HG02884 (cell line): ENCODE results near the gene RIC8B.
"Not testable (repeated sequence)": the region's sequence is repeated elsewhere in the genome, so short reads cannot be mapped to it uniquely, and the experiment has no call there.

Experiments used
- ATAC-seq: cut with Tn5 transposase; IDR thresholded peaks from one replicate; pipeline ENCODE4 v1.9.1; 2021; ENCODE audit warnings: mild to moderate bottlenecking, moderate library complexity; ENCODE audit not compliant: unreplicated experiment

Gene RIC8B

GRCh38 chr12:106897981-106898901 lies 123.8 kb downstream of the RIC8B start:
- no peak for ATAC-seq

DNA sequence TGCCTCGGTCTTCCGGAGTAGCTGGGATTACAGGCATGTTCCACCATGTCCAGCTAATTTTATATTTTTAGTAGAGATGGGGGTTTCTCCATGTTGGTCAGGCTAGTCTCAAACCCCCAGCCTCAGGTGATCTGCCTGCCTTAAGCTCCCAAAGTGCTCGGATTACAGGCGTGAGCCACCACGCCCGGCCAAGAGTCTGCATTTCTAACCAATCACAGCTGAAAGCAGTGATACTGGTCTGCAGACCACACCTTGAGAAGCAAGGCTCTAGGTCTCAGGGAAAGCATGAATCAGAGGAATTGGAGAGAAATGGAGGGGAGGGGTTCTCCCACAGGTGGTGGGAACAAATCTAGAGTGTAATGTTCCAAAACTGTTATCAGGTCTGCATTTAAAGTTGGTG lies 126.1 kb downstream of the RIC8B start:
- ATAC-seq = no peak

DNA sequence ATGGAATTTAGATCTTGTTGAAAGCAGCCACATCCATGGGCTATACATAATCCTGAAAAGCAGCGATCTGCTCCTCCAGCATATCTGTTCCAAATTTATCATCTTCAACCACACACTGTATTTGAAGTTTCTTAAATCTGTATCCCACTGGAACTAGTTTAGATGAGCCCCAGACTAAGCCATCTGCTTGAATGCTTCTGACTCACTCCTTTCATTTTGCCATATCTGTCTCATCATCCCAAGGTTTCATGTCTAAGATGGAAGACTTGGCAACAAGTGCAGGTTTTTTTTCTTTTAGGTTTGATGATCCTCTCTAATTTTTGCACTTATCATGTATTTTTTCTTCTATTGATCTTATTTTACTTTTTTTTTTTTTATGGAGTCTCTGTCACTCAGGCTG lies 126.8 kb downstream of the RIC8B start:
- ATAC-seq = no peak

- ATAC-seq = no peak
Measured at GRCh38 chr12:106902053-106902452, 127.6 kb downstream of the RIC8B start.

GRCh38 chr12:106903241-106903945 lies 128.9 kb downstream of the RIC8B start:
- ATAC-seq = peak; percentile 57

- ATAC-seq = no peak
Measured at GRCh38 chr12:106906715-106907114, 132.2 kb downstream of the RIC8B start.

GRCh38 chr12:106907411-106907810 lies 132.9 kb downstream of the RIC8B start:
- no peak for ATAC-seq

DNA sequence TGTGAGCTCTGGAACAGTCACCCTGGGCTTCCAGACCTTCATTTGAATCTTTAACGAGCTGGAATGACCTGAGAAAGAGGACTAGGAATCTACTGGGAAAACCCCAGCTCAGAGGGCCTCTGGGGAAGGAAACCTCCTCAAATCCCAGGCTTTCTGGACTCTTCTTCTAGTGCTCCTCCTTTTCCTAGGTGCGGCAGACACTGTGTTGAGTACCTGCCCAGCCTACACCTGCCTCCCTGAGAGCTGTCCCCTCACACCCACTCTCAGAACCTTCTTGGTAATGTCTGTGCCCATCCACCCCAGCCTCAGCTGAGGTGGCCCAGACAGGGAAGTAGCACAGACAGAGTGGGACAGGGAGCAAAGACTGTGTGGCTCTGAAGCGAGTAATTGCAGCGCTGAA lies 133.4 kb downstream of the RIC8B start:
- no peak for ATAC-seq

- no peak for ATAC-seq
Measured at GRCh38 chr12:106908561-106908960, 134.1 kb downstream of the RIC8B start.

- ATAC-seq = peak; percentile 75
Measured at GRCh38 chr12:106910202-106910601, 135.7 kb downstream of the RIC8B start.

- no peak for ATAC-seq
Measured at GRCh38 chr12:106911581-106911980, 137.1 kb downstream of the RIC8B start.

DNA sequence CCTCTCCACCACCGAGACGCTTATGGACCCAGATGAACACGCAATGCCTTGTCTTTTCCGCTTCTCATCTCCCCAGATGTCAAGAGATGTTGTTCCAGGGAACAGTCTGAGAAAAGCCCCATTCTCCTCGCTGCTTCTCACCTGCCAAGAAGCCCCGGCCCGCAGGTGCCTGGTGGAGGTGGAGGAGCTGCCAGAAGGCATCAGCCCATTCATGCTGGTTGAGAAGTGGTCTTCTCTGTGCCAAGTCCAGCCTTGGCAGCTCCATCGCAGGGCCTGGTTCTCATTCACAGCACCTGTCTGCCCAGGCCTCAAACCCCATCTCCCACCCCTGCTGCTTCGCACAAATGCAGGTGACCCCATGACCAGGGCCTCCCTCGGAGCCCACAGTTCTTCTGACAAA lies 139.0 kb downstream of the RIC8B start:
- ATAC-seq = no peak

GRCh38 chr12:106914796-106915634 lies 140.5 kb downstream of the RIC8B start:
- ATAC-seq = peak; percentile 48

DNA sequence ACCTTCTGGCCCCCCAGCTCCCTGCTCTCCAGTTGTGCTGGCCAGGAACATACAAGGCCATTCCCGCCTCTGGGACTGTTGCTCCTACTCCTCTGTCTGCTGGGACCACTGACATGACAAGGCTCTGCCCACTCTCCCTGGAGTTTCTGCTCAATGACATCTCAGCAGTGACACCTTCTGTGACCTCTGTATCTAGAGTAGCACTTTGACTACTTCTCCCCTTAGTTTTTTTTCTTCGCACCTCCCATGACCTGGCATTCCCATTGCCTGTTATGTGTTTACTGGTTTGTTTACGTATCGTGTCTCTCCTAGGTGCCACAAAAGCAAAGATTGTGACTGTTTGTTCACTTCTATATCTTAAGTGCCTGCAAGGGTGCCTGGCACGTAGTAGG lies 141.1 kb downstream of the RIC8B start:
- ATAC-seq = no peak

- ATAC-seq = no peak
Measured at GRCh38 chr12:106917503-106917902, 143.0 kb downstream of the RIC8B start.

- no peak for ATAC-seq
Measured at GRCh38 chr12:106918746-106919145, 144.3 kb downstream of the RIC8B start.

GRCh38 chr12:106919910-106920544 lies 145.5 kb downstream of the RIC8B start:
- ATAC-seq = no peak

GRCh38 chr12:106921976-106922375 lies 147.5 kb downstream of the RIC8B start:
- ATAC-seq = not testable (repeated sequence)

- ATAC-seq = not testable (repeated sequence)
Measured at GRCh38 chr12:106923594-106923993, 149.1 kb downstream of the RIC8B start.

- no peak for ATAC-seq
Measured at GRCh38 chr12:106924268-106924861, 149.9 kb downstream of the RIC8B start.
